Stimulated activated CD8-positive, alpha-beta memory T cell treated with anti-CD3 and anti-CD28 coated beads, Interleukin-12 subunit alpha, Interleukin-12 subunit beta, amount 100 ng/mL, for 24 hours (primary cell): ENCODE results near the gene WDR45.

Source experiments
- DNase-seq: peaks from one replicate; pipeline ENCODE4 v3.0.0-alpha.2; 2020; ENCODE audit errors: extremely low read depth

WDR45 gene

DNA sequence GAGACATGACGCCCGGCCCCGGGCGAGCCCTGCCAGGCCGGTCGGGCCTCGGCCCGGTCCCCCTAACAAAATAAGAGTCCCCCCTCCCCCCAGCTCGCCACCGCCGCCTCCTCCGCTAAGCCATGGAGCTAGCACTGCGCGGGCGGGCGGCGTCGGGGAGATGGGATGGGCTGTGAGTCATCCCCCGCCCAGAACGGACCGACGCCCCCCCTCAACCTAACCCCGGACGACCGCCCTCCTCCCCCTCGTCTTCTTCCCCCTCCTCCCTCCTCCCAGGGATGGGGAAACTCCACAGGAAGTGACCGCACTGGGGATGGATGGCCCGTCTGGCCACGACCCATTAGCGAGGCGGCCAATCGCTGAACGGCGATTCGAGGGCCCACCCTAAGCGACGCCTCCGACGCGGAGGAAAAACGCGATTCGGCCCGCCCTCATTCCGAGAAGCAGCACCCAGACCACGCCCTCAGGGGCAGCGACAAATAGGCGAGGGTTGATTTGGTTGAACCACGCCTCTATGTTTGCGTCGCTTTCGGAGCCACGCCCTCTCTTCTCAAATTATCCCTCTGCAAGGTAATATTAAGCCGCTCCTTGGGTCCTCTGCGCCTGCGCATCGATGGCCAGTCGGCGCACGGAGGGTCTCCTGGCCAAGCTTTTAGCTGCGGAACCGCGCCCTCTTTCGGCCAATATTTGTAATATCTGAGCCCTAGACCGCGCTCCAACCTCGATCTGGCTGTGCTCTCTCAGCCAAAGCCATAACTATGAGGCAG, 36.3 kb downstream of the WDR45 start, which contains the start of gene TFE3:
Gene TFE3, minus strand, starts transcription at position 138 of the 767 bp plus-strand sequence. Its CDS starts 131 bp downstream, at position 7.
- peak; percentile 82 for DNase-seq

DNA sequence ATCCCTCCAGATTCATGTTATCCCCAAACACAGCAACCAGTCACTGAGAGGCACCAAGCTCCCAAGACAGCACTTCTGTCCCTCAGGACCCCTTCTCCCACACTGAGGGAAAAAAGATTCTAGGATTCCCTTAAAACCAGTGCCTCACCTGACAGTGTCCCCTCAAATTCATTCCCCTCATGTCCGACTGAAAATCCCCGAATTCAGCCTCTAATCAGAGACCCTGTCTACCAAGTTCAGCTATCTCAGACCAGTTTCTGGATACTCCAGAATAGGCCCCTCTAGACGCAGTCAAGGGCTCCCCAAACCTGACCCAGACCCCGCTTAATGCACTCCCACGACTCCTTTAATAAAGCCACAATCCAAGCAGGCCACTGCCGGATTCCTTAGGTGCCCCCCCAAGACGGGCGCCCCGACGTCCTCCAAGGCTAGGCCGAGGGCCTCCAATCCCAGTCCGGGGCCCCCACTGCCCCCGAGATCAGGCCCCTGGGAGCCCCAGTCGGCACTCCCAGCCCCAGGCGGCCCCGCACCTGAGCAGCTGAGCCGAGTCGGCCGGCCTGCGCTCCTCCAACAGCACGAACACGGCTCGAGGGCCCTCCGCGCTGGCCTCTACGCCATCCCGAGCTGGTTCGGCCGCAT, 37.0 kb downstream of the WDR45 start:
- DNase-seq, result no peak

DNA sequence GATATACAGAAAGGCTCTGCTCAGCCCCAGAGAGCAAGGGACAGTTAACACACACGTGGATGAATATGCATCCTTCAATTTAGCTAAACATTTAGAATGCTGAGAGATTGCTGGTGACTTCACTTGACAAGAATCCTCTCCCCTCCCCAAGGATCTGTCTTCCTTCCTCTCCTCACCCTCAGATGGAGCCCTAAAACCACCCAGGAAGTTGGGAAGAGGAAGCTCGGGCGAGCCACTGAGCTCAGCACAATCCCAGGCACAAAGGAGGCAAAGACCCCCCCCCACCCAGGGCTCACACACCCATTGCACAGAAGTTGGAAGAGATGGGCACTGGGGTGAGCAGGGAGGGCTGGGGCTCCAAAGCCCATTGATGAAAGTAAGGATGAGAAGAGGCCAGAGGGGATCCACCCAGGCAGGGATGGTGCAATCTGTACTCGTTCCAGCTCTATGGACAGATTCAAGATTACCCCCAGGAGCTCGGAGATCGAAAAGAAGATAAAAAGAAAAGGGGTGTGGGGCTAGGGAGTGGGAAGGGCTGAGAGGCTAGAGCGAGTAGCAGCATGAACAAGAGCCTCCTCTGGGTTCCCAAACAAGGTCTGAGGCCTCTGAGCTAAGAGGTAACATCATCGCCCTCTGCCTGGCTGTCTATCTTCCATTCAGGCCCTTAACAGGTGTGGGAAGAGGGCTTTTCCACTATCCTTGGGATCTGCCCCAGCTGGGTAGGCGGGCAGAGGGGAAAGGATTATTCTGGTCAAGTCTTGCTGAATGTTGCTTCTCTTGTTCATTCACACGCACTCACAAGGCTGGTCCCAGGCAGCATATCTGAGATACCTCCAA, 37.7 kb downstream of the WDR45 start:
- DNase-seq, result no peak

DNA sequence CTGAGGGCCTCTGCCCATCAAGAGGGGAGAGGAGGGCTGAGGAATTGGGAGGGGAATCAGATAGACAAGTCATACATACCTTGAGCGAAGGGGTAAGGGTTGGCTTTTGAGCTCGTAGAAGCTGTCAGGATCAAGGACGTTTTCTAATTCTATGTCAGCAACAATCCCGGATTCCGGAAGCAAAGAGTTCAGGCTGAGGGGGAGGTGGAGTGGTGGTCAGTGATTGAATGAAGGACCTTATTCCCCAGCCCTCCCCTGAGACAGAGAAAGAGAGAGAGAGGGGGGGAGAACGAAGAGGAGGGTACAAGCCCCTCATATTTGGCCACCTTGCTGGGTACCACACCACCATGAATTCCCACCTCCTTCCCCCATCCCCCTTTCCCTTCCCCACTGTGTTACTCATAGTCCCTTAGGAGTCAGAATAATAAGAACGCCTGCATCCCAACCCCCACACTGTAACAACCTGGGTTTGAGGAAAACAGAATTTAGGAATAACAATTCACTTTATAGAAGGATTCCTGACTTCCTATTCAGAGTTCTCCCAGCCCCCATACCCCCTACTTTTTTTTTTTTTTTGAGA, 39.2 kb downstream of the WDR45 start:
- no peak for DNase-seq

DNA sequence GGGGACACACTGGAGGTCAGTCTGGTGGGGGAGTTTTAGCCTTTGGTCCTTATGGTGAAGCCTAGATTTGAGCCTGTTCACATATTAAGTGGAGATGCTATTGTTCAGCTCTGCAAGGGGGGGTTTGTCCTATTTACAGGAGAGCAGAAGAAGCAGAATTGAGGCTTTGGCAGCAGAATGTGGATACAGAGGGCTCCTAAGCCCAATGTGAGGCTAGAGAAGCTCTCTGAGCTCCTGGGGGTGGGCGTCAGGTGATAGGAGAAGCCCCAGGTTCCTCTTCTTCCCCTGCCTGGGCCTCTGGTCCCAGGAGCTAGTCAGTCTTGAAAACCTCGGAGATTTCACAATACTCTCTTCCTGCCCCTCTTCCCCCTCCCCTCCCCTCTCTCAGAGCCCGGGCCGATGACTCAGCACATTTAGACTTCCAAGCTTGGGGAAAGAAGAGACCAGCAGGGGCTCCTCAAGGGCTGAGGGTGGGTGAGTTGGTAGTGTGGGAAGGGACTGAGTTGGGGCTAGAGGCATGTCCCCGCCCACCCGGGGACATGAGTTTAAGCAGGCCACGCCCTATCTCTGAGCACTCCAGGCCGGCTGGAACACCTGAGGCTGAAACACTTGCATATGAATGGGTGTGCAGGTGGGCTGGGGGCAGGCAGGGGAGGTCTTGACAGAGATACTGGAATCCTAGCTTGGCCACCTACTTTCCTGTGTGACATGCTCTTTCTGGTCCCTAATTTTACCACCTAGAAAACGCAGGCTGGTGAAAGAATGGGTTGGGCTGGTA, 39.9 kb downstream of the WDR45 start:
- DNase-seq, result no peak

DNA sequence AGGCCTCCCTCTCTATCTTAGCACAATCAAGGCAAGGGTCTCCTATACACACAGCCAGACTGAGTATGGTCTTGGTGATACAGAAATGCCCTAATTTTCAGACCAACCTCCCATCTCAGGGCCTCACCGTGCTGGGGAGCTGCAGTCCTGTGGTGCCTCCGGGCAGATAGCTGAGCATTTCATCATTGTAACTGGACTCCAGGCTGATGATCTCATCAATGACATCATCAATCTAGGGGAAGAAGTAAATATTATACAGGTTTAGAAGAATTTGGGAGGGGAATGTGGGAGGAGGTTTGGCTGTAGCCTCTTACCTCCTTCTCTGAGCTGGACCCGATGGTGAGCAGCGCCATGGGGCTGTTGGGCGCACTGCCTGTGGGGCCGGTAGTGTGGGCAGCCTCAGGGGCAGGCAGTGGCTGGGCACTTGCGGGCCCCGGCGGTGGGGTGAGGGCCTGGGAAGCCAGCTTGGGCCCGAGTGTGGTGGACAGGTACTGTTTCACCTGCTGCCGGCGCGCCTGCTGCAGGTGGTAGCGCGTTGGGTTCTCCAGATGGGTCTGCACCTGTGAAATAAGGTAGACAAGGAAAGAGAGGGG, 41.7 kb downstream of the WDR45 start:
- DNase-seq, result no peak

DNA sequence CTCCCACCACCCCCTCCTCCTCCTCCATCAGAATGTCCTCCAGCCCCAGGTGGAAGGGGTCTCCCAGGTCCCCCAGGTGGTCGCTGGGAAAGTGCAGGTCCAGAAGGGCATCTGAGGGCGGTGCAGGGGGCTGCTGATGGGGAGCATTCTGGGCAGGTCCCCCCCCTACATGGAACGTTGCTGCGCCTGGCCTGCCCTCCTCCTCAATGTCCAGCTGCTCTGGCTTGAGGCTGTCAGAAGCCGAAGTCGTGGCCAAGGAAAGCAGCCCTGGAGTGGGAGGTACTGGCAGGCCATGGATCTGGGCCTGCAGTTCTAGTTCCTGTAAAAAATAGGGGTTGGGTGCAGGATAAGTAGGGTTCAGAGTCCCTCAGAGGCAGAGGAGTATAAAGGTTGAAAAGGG, 49.4 kb downstream of the WDR45 start:
- DNase-seq, result no peak

DNA sequence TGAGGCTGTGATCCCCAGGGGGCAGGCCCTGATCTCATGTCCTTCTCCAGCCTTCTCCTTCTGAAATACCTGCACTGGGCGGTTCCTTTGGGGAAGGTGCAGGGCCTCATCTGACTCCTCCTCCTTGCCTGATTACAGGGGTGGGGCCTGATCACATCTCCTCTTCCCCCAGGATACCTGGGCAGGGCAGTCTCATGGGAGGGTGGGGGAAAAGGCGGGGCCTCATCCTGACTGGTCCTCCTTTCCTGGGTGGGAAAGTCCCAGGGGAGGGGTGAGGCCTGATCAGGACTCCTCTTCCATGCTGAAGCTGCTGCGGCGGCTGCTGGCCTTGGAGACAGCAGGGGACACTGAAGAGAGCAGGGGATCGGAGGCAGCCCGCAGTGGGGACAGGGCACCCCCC, 49.8 kb downstream of the WDR45 start:
- DNase-seq, result no peak
